Adrenal gland (tissue), 12 donors: ENCODE measurements around the gene DCP1A. TPM values are rescaled to one million over a fixed set of nuclear protein-coding genes. Genes with fewer than 3 reads are reported as not detected.

ENCODE experiments used
- DNase-seq, 7 donors: peaks; one replicate each; pipeline ENCODE4 v3.0.0-alpha.2; 2019 to 2020
- H3K27ac ChIP-seq, 5 donors: fragments of 200-600 bp; sonication (generic) in 4 of 5; 1 replicate in 3 of 5; 2 replicates in 2 of 5; pipeline versions ENCODE4 v1.5.1 to v1.8.0; 2016 to 2020; ENCODE audit warnings: mild to moderate bottlenecking in 1 of 5
- H3K27me3 ChIP-seq: fragments of 200-600 bp; 2 replicates; pipeline ENCODE4 v1.8.0; 2021
- H3K36me3 ChIP-seq, 2 donors: fragments of 200-600 bp; replicated peaks in 1 of 2; 1 replicate in 1 of 2; 2 replicates in 1 of 2; pipeline versions ENCODE4 v1.5.1 to v1.8.0; 2018 to 2022
- H3K4me1 ChIP-seq, 2 donors: fragments of 200-600 bp; replicated peaks in 1 of 2; 1 replicate in 1 of 2; 2 replicates in 1 of 2; pipeline versions ENCODE4 v1.5.1 to v1.8.0; 2018 to 2021
- H3K4me3 ChIP-seq, 4 donors: fragments of 200-600 bp; sonication (generic) in 3 of 4; one replicate each; pipeline ENCODE4 v1.5.1; 2016 to 2018
- H3K9me3 ChIP-seq, 3 donors: fragments of 200-600 bp; sonication (generic) in 1 of 3; replicated peaks in 1 of 3; 1 replicate in 2 of 3; 2 replicates in 1 of 3; pipeline versions ENCODE4 v1.5.1 to v1.8.0; 2016 to 2021
- POLR2A ChIP-seq, 2 donors: fragments of 450-650 bp; IDR thresholded peaks; one replicate each; pipeline ENCODE4 v1.6.1; 2017; ENCODE audit warnings: antibody characterized with exemption in 2 of 2, mild to moderate bottlenecking in 2 of 2, moderate library complexity in 1 of 2
- WGBS, 4 donors: extraction: QIAGEN DNeasy Blood & Tissue Kit in 2 of 4; methylation state at CpG; one replicate each; pipeline versions ENCODE4 v1.1.5 to v1.1.7; 2013 to 2017; 5-methylcytosine and 5-hydroxymethylcytosine counted together
- intact Hi-C, 2 donors: fragments of 100-400 bp; cut with DNase I; formaldehyde crosslinking; loops; one replicate each; pipeline versions ENCODE4 v1.14.1 to v1.15.0; 2022 to 2023
- polyA plus RNA-seq, 3 donors: library from polyadenylated mRNA; stranded (reverse); fragments of 200-250 nt in 2 of 3; fragments of 350-450 nt in 1 of 3; fragmentation: Illumina TruSeq in 1 of 3; extraction: RNeasy Lipid Tissue Mini Kit (QIAGEN cat#74804) in 1 of 3; gene quantifications; one replicate each; pipeline ENCODE4 v1.2.3, GENCODE V29; 2013 to 2014
- total RNA-seq, 9 donors: library from RNA; depleted of rRNA in 4 of 9; stranded (reverse); fragments of >200 nt in 4 of 9; fragments of 120-200 nt in 1 of 9; fragmentation: NEBNext Ultra II Directional in 1 of 9; extraction: Animal tissue kit (Norgen Biotek cat#: 25700) in 1 of 9; gene quantifications; one replicate each; pipeline versions ENCODE4 v1.1.0 to v1.2.4, GENCODE V29; 2013 to 2023
- TF ChIP-seq, protein P1 (sequence below), 6 experiments: fragments of 450-650 bp in 4 of 6; fragments of 200-600 bp in 2 of 6; sonication (generic) in 1 of 6; IDR thresholded peaks; 1 replicate in 5 of 6; 2 replicates in 1 of 6; pipeline versions ENCODE4 v1.5.1 to v1.8.0; 2016 to 2021; ENCODE audit warnings: antibody characterized with exemption in 6 of 6, mild to moderate bottlenecking in 2 of 6, moderate library complexity in 1 of 6
- donor health status: healthy with polysubstance abuse.
- donor health status: Bipolar disorder and iron deficiency.
- donor health status: DM: yes; HTN: yes; CAD: no.
- donor health status: DM: no; HTN: no; CAD: no.
- donor health status: DM: no; HTN: no; CAD: no.
- donor health status: DM: yes; HTN: yes; CAD: no.

The DCP1A gene
- total and polyA plus RNA-seq, 12 donors, result 9.3 to 31.0 (median 22.1) TPM

DNA sequence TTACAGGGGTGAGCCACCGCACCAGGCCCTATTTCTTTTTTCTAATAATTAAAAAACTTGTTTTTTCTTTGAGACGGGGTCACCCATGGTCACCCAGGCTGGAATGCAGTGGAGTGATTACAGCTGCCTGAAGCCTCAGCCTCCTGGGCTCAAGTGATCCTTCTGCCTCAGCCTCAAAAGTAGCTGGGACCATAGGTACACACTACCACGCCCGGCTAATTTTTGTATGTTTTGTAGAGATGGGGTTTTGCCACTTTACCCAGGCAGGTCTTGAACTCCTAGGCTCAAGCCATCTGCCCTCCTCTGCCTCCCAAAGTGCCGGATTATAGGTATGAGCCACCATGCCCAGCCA, 90.7 kb downstream of the DCP1A start:
- TF ChIP-seq, protein P1, sequence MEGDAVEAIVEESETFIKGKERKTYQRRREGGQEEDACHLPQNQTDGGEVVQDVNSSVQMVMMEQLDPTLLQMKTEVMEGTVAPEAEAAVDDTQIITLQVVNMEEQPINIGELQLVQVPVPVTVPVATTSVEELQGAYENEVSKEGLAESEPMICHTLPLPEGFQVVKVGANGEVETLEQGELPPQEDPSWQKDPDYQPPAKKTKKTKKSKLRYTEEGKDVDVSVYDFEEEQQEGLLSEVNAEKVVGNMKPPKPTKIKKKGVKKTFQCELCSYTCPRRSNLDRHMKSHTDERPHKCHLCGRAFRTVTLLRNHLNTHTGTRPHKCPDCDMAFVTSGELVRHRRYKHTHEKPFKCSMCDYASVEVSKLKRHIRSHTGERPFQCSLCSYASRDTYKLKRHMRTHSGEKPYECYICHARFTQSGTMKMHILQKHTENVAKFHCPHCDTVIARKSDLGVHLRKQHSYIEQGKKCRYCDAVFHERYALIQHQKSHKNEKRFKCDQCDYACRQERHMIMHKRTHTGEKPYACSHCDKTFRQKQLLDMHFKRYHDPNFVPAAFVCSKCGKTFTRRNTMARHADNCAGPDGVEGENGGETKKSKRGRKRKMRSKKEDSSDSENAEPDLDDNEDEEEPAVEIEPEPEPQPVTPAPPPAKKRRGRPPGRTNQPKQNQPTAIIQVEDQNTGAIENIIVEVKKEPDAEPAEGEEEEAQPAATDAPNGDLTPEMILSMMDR (IDR thresholded peaks at IDR 0.05), result no peak
- no peak for TF ChIP-seq POLR2A (IDR thresholded peaks at IDR 0.05)
- H3K36me3 ChIP-seq, result no peaks in the 10 kb centered on the region
- no peak for DNase-seq
- peaks cover 24 to 30% of the 10 kb centered on the region in 2 donors for H3K4me1 ChIP-seq
- 81 to 89% (median 82%) methylated on average over 5 of the region's 5 CpGs for WGBS, 4 donors
- no peaks in the 10 kb centered on the region for H3K27me3 ChIP-seq
- H3K4me3 ChIP-seq, result no peak overlapping the region
- intact Hi-C loops, result no loop called here
- H3K9me3 ChIP-seq, result no peaks in the 10 kb centered on the region
- no peak overlapping the region for H3K27ac ChIP-seq

DNA sequence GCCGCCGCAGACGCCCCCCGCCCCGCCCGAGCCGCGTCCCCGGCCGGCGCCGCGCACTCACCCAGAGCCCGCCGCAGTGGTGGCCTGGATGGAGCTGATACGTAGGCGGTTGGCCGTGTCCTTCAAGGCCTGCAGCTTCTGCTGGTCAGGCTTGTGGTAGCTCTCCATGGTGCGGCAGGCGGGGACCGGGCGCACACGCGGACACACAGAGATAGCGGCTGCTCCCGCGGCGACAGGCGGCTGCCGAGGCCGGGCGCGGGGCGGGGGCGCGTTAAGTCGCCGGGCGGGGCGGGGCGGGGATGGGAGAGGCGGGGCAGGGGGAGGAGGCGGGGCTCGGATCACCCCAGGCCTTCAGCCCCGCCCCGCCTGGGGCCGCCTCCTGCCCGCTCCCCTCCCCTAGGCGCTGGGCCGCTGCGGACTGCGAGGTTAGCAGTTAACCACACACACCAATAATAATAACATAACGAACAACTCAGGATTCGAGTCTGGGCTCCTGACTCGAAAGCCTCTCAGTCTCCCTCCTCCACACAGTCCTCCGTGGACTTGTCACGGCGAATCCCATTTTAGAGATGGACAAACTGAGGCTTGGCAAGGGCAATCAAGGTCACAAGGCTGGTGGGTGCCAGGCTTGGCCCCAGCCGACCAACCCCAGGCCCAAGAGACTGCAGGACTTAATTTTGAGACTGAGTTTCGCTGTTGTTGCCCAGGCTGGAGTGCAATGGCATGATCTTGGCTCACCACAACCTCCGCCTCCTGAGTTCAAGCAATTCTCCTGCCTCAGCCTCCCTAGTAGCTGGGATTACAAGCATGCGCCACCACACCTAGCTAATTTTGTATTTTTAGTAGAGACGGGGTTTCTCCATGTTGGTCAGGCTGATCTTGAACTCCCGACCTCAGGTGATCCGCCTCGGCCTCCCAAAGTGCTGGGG, 91.3 kb downstream of the DCP1A start, which contains the start of gene TKT:
Gene TKT (minus strand): TSS at position 248 of the 929 bp plus-strand sequence. CDS start 80 bp downstream, at position 168.
- H3K4me1 ChIP-seq, result peaks cover 31 to 37% of the 10 kb centered on the region in 2 donors
- H3K27me3 ChIP-seq, result no peaks in the 10 kb centered on the region
- H3K27ac ChIP-seq, result peak within 1 kb of the TSS; percentile 60 to 96 (median 81)
- H3K9me3 ChIP-seq, result no peaks in the 10 kb centered on the region
- TF ChIP-seq, protein P1 (IDR thresholded peaks at IDR 0.05), result no peak
- TF ChIP-seq POLR2A (IDR thresholded peaks at IDR 0.05), result peak; percentile 50 to 85
- H3K4me3 ChIP-seq, result peak within 1 kb of the TSS; percentile 19 to 100 (median 84)
- DNase-seq, result peak; percentile 85 to 92 (median 88)
- 13 to 78% (median 24%) methylated on average over 8 to 65 of the region's 66 CpGs for WGBS, 4 donors
- intact Hi-C loops, result no loop called here
- no peaks in the 10 kb centered on the region for H3K36me3 ChIP-seq

DNA sequence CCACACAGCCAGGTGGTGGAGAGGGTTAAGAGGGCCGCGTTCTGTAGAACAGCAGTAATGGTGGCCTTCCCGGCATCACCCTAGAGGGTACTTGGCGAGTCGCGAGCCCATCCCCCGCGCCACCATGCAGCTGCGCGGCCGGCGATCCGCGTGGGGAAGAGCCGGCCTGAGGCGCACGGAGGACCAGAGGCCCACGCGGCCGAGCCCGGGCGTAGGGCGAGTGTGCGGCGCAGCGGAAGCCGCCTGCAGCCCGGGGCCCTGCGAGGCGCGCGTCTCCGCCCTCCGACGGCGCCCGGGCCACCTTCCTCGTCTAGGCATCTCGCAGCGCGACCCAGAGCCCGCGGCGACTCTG, 91.9 kb downstream of the DCP1A start:
- peak in 2 of 7 donors; percentile 33 to 44 for DNase-seq

More for the DNA sequence above, 91.9 kb downstream of the DCP1A start:
- Histone ChIP-seq H3K9me3 (no peaks in the 10 kb centered on the region), H3K36me3 (no peaks in the 10 kb centered on the region), H3K4me3 (peak overlapping the region; percentile 19 to 100 (median 84)), H3K27ac (peak overlapping the region; percentile 60 to 96 (median 81)), H3K4me1 (peaks cover 33 to 43% of the 10 kb centered on the region in 2 donors), H3K27me3 (no peaks in the 10 kb centered on the region)
- intact Hi-C loops, result no loop called here
- WGBS, 4 donors, result 0 to 1% methylated on average over 34 to 44 of the region's 44 CpGs; no CpG with 5 or more reads in 2 of the 4 donors
- TF ChIP-seq, protein P1 (IDR thresholded peaks at IDR 0.05), result no peak
- TF ChIP-seq POLR2A (IDR thresholded peaks at IDR 0.05), result no peak
